IMR-90 (cell line): ENCODE measurements around the gene SMYD4. TPM values are rescaled to one million over a fixed set of nuclear protein-coding genes. Genes with fewer than 3 reads are reported as not detected.
"Not testable (repeated sequence)": the region's sequence is repeated elsewhere in the genome, so short reads cannot be mapped to it uniquely, and the experiment has no call there.

Experiments
- ATAC-seq: fragments of 200-7000 bp; cut with Tn5 transposase; 2 replicates; pipeline ENCODE4 v1.9.1; 2020; ENCODE audit warnings: low read depth, mild to moderate bottlenecking, moderate library complexity
- BruUV-seq: library from RNA; stranded (reverse); fragments of 400-500 nt; replicated peaks from 2 replicates; lab custom pipeline; 2021; lab: Mats Ljungman, UMichigan
- CTCF ChIA-PET: fragments of 300-600 bp; formaldehyde crosslinking; extraction: SDS; loops from one replicate; lab custom pipeline; 2021; ENCODE audit warnings: antibody characterized with exemption; lab: Yijun Ruan, JAX
- POLR2A ChIA-PET: fragments of 300-600 bp; sonication (Branson Sonifier 250); formaldehyde crosslinking; loops from one replicate; lab custom pipeline; 2022; ENCODE audit warnings: antibody characterized with exemption; ENCODE audit not compliant: unreplicated experiment; lab: Charles Lee
- DNase-seq: peaks from one replicate; pipeline ENCODE4 v3.0.0; 2013
- H2AFZ ChIP-seq: replicated peaks from 2 replicates; pipeline ENCODE3; 2013; ENCODE audit warnings: low read length, mild to moderate bottlenecking; ENCODE audit not compliant: poor library complexity
- H2AK5ac ChIP-seq: 2 replicates; pipeline ENCODE4 v1.6.1; 2013; ENCODE audit warnings: low read depth, low read length, inconsistent platforms
- H2AK9ac ChIP-seq: replicated peaks from 2 replicates; pipeline ENCODE3; 2013; ENCODE audit warnings: mild to moderate bottlenecking, low read depth, low read length, moderate library complexity; ENCODE audit not compliant: poor library complexity
- H2BK120ac ChIP-seq: 2 replicates; pipeline ENCODE4 v1.6.1; 2013; ENCODE audit warnings: low read depth, low read length, inconsistent platforms
- H2BK15ac ChIP-seq: 3 replicates; pipeline ENCODE4 v1.6.1; 2013; ENCODE audit warnings: low read depth, low read length, inconsistent platforms
- H2BK20ac ChIP-seq: 2 replicates; pipeline ENCODE4 v1.6.1; 2013; ENCODE audit warnings: low read depth, mild to moderate bottlenecking, inconsistent platforms, low read length, moderate library complexity
- H2BK5ac ChIP-seq: 2 replicates; pipeline ENCODE4 v1.6.1; 2013; ENCODE audit warnings: mild to moderate bottlenecking, low read depth, low read length, inconsistent platforms; ENCODE audit not compliant: poor library complexity, severe bottlenecking
- H3K14ac ChIP-seq: replicated peaks from 2 replicates; pipeline ENCODE4 v1.6.1; 2013; ENCODE audit warnings: low read depth, low read length, inconsistent platforms
- H3K18ac ChIP-seq: 2 replicates; pipeline ENCODE4 v1.6.1; 2013; ENCODE audit warnings: low read depth, low read length, control low read depth
- H3K23ac ChIP-seq: 2 replicates; pipeline ENCODE4 v1.6.1; 2013; ENCODE audit warnings: low read depth, low read length, inconsistent platforms
- H3K27ac ChIP-seq: 2 replicates; pipeline ENCODE4 v1.5.1; 2013; ENCODE audit warnings: mild to moderate bottlenecking, control low read depth, low read length; ENCODE audit not compliant: insufficient read depth
- H3K27me3 ChIP-seq: 2 replicates; pipeline ENCODE4 v1.6.1; 2013; ENCODE audit warnings: low read length; ENCODE audit not compliant: control insufficient read depth, insufficient read depth
- H3K36me3 ChIP-seq: 2 replicates; pipeline ENCODE4 v1.6.1; 2013; ENCODE audit warnings: low read length, mixed read lengths; ENCODE audit not compliant: control insufficient read depth, insufficient read depth
- H3K4ac ChIP-seq: 2 replicates; pipeline ENCODE4 v1.6.1; 2013; ENCODE audit warnings: low read depth, low read length, inconsistent platforms
- H3K4me1 ChIP-seq: 2 replicates; pipeline ENCODE4 v1.6.1; 2013; ENCODE audit warnings: low read length, mixed read lengths; ENCODE audit not compliant: control insufficient read depth, insufficient read depth
- H3K4me2 ChIP-seq: 2 replicates; pipeline ENCODE4 v1.6.1; 2013; ENCODE audit warnings: low read depth, mild to moderate bottlenecking, control low read depth, low read length, moderate library complexity
- H3K4me3 ChIP-seq: 2 replicates; pipeline ENCODE4 v1.5.1; 2013; ENCODE audit warnings: low read depth, mild to moderate bottlenecking, control low read depth, low read length, moderate library complexity; ENCODE audit not compliant: insufficient read depth
- H3K56ac ChIP-seq: 2 replicates; pipeline ENCODE4 v1.6.1; 2013; ENCODE audit warnings: low read length, inconsistent platforms; ENCODE audit not compliant: insufficient read depth; ENCODE audit errors: extremely low read depth
- H3K79me1 ChIP-seq, 2 experiments: 2 replicates each; pipeline ENCODE4 v1.6.1; 2013; ENCODE audit warnings: low read length in 2 of 2, inconsistent platforms in 1 of 2, low read depth in 1 of 2
- H3K9ac ChIP-seq: 2 replicates; pipeline ENCODE4 v1.6.1; 2013; ENCODE audit warnings: low read depth, low read length, control low read depth
- H3K9me1 ChIP-seq: 2 replicates; pipeline ENCODE4 v1.6.1; 2013; ENCODE audit warnings: low read length, inconsistent platforms; ENCODE audit not compliant: insufficient read depth
- H3K9me3 ChIP-seq: 2 replicates; pipeline ENCODE4 v1.6.1; 2013; ENCODE audit warnings: low read length; ENCODE audit not compliant: control insufficient read depth, insufficient read depth
- H4K20me1 ChIP-seq: 2 replicates; pipeline ENCODE4 v1.6.1; 2013; ENCODE audit warnings: low read length, inconsistent platforms; ENCODE audit not compliant: insufficient read depth
- H4K5ac ChIP-seq: 2 replicates; pipeline ENCODE4 v1.6.1; 2013; ENCODE audit warnings: mild to moderate bottlenecking, low read depth, low read length, control low read depth
- H4K8ac ChIP-seq, 2 experiments: 2 replicates each; pipeline ENCODE4 v1.6.1; 2013; ENCODE audit warnings: low read depth in 2 of 2, low read length in 2 of 2, control low read depth in 1 of 2, inconsistent platforms in 1 of 2
- H4K91ac ChIP-seq: 2 replicates; pipeline ENCODE4 v1.6.1; 2013; ENCODE audit warnings: low read depth, low read length, inconsistent platforms; ENCODE audit not compliant: insufficient read depth
- WGBS, 2 experiments: methylation state at CpG; one replicate each; pipeline versions ENCODE4 v1.1.5 to v1.1.7; 2013; ENCODE audit warnings: missing lambda C conversion rate in 2 of 2; ENCODE audit not compliant: insufficient read length in 1 of 2; ENCODE audit errors: extremely low coverage in 2 of 2; 5-methylcytosine and 5-hydroxymethylcytosine counted together
- dilution Hi-C: fragments of 300-500 bp; cut with HindIII; formaldehyde crosslinking; loops from one replicate; pipeline ENCODE4 v1.14.3; 2018; ENCODE audit warnings: low sequenced_read_pairs; ENCODE audit not compliant: unreplicated experiment
- in situ Hi-C: fragments of 300-500 bp; cut with MboI; formaldehyde crosslinking; loops from 3 replicates; pipeline ENCODE4 v1.14.3; 2019; ENCODE audit warnings: low sequenced_read_pairs, inconsistent platforms, mixed read lengths
- intact Hi-C: fragments of 100-400 bp; cut with micrococcal nuclease; formaldehyde crosslinking; loops from 2 replicates; pipeline ENCODE4 v1.10.0; 2022
- polyA plus RNA-seq, 3 experiments: library from polyadenylated mRNA; depleted of rRNA; stranded (reverse); fragments of >200 nt; gene quantifications; 2 replicates each; pipeline ENCODE4 v1.2.3, GENCODE V29; 2012; ENCODE audit warnings: low replicate concordance in 1 of 3
- total RNA-seq: library from RNA; depleted of rRNA; stranded (reverse); fragments of >200 nt; gene quantifications from 2 replicates; pipeline ENCODE4 v1.2.3, GENCODE V29; 2012

SMYD4 gene
- total and polyA plus RNA-seq, 2 of the 4 experiments (the other 2 are of a cell fraction) = 5.3 to 7.2 TPM

DNA sequence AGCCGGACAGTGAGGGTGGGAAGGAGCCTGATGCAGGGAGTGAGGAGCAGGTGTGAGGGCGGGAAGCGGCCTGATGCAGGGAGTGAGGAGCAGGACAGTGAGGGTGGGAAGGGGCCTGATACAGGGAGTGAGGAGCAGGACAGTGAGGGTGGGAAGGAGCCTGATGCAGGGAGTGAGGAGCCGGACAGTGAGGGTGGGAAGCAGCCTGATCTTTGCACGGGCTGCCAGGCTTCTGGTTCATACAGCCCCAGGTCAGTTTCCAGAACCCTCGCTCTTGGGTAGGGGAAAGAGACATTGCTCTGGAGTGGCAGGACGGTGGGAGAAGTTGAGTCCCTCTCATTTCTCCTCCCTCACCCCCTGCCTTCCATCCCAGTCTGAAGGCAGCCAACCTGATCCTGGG lies 87.8 kb downstream of the SMYD4 start:
- H3K4ac ChIP-seq, H3K23ac ChIP-seq, H2BK120ac ChIP-seq, CTCF ChIA-PET, H3K4me1 ChIP-seq, H2AK9ac ChIP-seq, H3K4me3 ChIP-seq, POLR2A ChIA-PET, DNase-seq, H3K9me3 ChIP-seq, H3K79me1 ChIP-seq, H3K9ac ChIP-seq, H4K20me1 ChIP-seq, H3K9me1 ChIP-seq, H4K8ac ChIP-seq, H2BK15ac ChIP-seq, H2AFZ ChIP-seq, H3K14ac ChIP-seq, intact Hi-C loops, H4K91ac ChIP-seq, H4K5ac ChIP-seq, ATAC-seq, H3K27me3 ChIP-seq, BruUV-seq, H3K56ac ChIP-seq, H2BK20ac ChIP-seq, H3K27ac ChIP-seq, H3K18ac ChIP-seq, H2AK5ac ChIP-seq, dilution Hi-C loops, H3K4me2 ChIP-seq, H2BK5ac ChIP-seq, in situ Hi-C loops: not testable (repeated sequence)
- WGBS, 2 experiments = 100% methylated on average over 3 of the region's 7 CpGs; no CpG with 5 or more reads in 1 of the 2 experiments
- H3K36me3 ChIP-seq = peaks cover 10% of the 10 kb centered on the region
